ENCODE data around the gene DOCK8. TPM values are rescaled to one million over a fixed set of nuclear protein-coding genes. Genes with fewer than 3 reads are reported as not detected.
A peak's percentile ranks its signal among the peaks of the same experiment; 100 is the strongest.

Gene DOCK8
- total RNA-seq, 1 donor from 2014 or later: 0.54 TPM

- peaks cover 12% of the 10 kb centered on the region for H3F3A ChIP-seq (ENCODE audit: low read depth)
- H4K20me1 ChIP-seq (ENCODE audit: low read depth): no peaks in the 10 kb centered on the region
- H3K9ac ChIP-seq: no peak overlapping the region
- no peak for DNase-seq (ENCODE audit: low spot score)
- H3K4me1 ChIP-seq: peaks cover 8% of the 10 kb centered on the region
- H3K9me3 ChIP-seq (ENCODE audit: low read depth): no peaks in the 10 kb centered on the region
- peak overlapping the region; percentile 53 for H3K4me3 ChIP-seq
- Mint-ChIP-seq H3K36me3 (no peaks in the 10 kb centered on the region), H3K27me3 (ENCODE audit: insufficient read depth, low read depth) (peaks cover 2% of the 10 kb centered on the region), H3K4me1 (peaks cover 26% of the 10 kb centered on the region), H3K9me3 (no peaks in the 10 kb centered on the region), H3K27ac (peak overlapping the region; percentile 85), H3K4me3 (peak overlapping the region; percentile 73)
- peaks cover 11% of the 10 kb centered on the region for H3K79me2 ChIP-seq (ENCODE audit: low read depth)
- H3K27ac ChIP-seq: no peak overlapping the region
- no peak for TF ChIP-seq CTCF (IDR thresholded peaks at IDR 0.05)
- TF ChIP-seq EZH2 (IDR thresholded peaks at IDR 0.05): no peak
- no peak for TF ChIP-seq EZH2phosphoT487 (IDR thresholded peaks at IDR 0.05)
- peak overlapping the region; percentile 74 for H2AFZ ChIP-seq (replicated peaks)
- no peaks in the 10 kb centered on the region for H3K36me3 ChIP-seq
- peak overlapping the region; percentile 81 for H3K4me2 ChIP-seq
- H3K27me3 ChIP-seq: no peaks in the 10 kb centered on the region
Measured at GRCh38 chr9:468766-469426, 254.2 kb downstream of the DOCK8 start.

- H4K20me1 ChIP-seq (ENCODE audit: low read depth): no peaks in the 10 kb centered on the region
- H3K79me2 ChIP-seq (ENCODE audit: low read depth): peaks cover 11% of the 10 kb centered on the region
- peaks cover 6% of the 10 kb centered on the region for H3K36me3 Mint-ChIP-seq
- H3K27ac Mint-ChIP-seq: peak overlapping the region; percentile 94
- H3K36me3 ChIP-seq: no peaks in the 10 kb centered on the region
- no peaks in the 10 kb centered on the region for H3K9me3 Mint-ChIP-seq
- no peak overlapping the region for H3K9ac ChIP-seq
- H3K4me1 Mint-ChIP-seq: peaks cover 26% of the 10 kb centered on the region
- no peaks in the 10 kb centered on the region for H3K9me3 ChIP-seq (ENCODE audit: low read depth)
- peaks cover 12% of the 10 kb centered on the region for H3F3A ChIP-seq (ENCODE audit: low read depth)
- H3K27me3 Mint-ChIP-seq (ENCODE audit: insufficient read depth, low read depth): peaks cover 2% of the 10 kb centered on the region
- peak; percentile 93 for DNase-seq (ENCODE audit: low spot score)
- H3K4me3 ChIP-seq: peak overlapping the region; percentile 53
- peak overlapping the region; percentile 77 for H3K27ac ChIP-seq
- TF ChIP-seq CTCF (IDR thresholded peaks at IDR 0.05): no peak
- no peak for TF ChIP-seq EZH2 (IDR thresholded peaks at IDR 0.05)
- peak; percentile 32 for TF ChIP-seq EZH2phosphoT487 (IDR thresholded peaks at IDR 0.05)
- peaks cover 8% of the 10 kb centered on the region for H3K4me1 ChIP-seq
- H3K4me3 Mint-ChIP-seq: peak overlapping the region; percentile 95
- peak overlapping the region; percentile 81 for H3K4me2 ChIP-seq
- peak overlapping the region; percentile 89 for H2AFZ ChIP-seq (replicated peaks)
- no peaks in the 10 kb centered on the region for H3K27me3 ChIP-seq
Measured at GRCh38 chr9:469672-470551, 255.2 kb downstream of the DOCK8 start.

GRCh38 chr9:470552-471194 is 256.0 kb downstream of the DOCK8 start:
- Histone ChIP-seq H3K4me3 (peak overlapping the region; percentile 53), H3K27me3 (no peaks in the 10 kb centered on the region), H3K4me1 (peaks cover 8% of the 10 kb centered on the region), H2AFZ (replicated peaks) (peak overlapping the region; percentile 89), H4K20me1 (ENCODE audit: low read depth) (no peaks in the 10 kb centered on the region), H3K4me2 (peak overlapping the region; percentile 81), H3K27ac (no peak overlapping the region), H3K79me2 (ENCODE audit: low read depth) (peaks cover 11% of the 10 kb centered on the region), H3F3A (ENCODE audit: low read depth) (peaks cover 12% of the 10 kb centered on the region), H3K36me3 (no peaks in the 10 kb centered on the region), H3K9me3 (ENCODE audit: low read depth) (no peaks in the 10 kb centered on the region), H3K9ac (no peak overlapping the region)
- Mint-ChIP-seq H3K9me3 (no peaks in the 10 kb centered on the region), H3K4me3 (peak overlapping the region; percentile 95), H3K36me3 (peaks cover 10% of the 10 kb centered on the region), H3K4me1 (peaks cover 26% of the 10 kb centered on the region), H3K27ac (peak overlapping the region; percentile 91), H3K27me3 (ENCODE audit: insufficient read depth, low read depth) (peaks cover 2% of the 10 kb centered on the region)
- TF ChIP-seq CTCF (IDR thresholded peaks at IDR 0.05): no peak
- no peak for TF ChIP-seq EZH2 (IDR thresholded peaks at IDR 0.05)
- TF ChIP-seq EZH2phosphoT487 (IDR thresholded peaks at IDR 0.05): no peak
- DNase-seq (ENCODE audit: low spot score): no peak

All from neural progenitor cell (in vitro differentiated cells).